GM19035 (cell line): ENCODE results near the gene EPHB1.

Experiments
- ATAC-seq: cut with Tn5 transposase; IDR thresholded peaks from one replicate; pipeline ENCODE4 v1.9.1; 2021; ENCODE audit not compliant: unreplicated experiment

The EPHB1 gene

DNA sequence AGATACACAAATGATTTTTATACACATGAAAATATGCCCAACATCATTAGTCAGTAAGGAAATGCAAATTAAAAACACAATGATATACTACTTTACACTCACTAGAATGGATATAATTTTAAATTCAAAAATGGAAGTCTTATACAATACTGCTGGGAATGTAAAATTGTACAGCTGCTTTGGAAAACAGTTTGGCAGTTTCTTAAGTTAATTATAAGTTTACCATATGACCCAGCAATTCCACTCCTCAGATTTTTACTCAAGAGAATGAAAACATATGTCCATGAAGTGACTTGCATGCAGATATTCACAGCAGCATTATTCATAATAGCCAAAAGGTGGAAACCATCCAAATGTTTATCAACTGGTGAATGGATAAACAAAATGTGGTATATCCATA lies 281.3 kb downstream of the EPHB1 start:
- no peak for ATAC-seq

DNA sequence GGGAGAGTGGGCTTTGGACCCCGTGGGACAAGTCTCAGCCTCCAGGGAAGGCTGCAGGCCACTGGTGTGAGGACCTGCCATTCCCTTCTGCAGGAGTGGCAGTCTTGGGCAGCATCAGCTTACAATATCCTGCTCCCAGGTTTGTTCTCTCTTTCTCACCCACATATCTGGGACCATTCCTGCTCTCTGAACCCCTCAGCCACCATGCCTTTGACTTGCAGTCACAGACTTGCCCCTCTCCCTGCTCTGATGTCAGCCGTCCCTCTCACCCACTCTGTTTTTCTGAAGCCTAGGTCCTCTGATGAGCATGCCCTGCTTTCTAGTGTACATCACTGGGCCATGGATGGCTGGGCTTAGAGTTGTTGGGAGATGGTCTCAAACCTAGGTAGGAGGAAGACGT lies 282.1 kb downstream of the EPHB1 start:
- no peak for ATAC-seq

DNA sequence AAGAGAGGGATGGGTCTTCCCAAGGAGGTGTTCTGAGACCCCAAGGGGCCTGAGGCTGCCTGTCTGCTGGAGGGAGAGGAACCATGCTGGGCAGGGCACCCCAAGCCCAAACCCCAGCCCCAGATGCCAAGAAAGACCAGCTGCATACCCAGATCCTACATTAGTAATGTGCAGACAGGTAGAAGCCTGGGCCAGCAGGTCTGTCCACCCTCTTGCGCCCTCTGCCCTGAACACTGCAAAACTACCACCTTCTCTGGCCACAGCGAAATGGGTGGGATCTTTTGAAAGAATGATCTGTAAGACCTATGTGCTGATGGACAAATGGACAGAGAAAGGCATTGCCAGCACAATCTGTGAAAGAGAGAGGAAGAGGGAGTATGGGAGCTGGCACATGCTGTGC lies 283.2 kb downstream of the EPHB1 start:
- no peak for ATAC-seq

DNA sequence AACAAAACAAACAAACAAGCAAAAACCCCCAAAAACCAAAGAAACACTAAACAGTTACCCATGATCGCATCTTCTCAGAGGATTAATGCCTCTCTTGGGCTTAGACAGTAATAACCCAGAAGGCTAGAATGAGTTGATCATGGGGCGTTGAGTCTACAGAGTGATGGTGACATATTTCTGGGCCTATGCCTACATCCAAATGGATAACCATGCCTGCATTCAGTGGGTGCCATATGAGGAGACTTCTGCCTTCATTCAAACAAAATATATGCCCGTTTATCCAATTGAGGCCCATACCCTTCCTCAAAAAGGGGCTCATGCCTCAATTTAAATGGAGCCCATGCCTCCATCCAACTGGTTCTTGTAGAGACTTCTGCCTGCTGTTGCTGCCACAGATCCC lies 284.0 kb downstream of the EPHB1 start:
- ATAC-seq = no peak

DNA sequence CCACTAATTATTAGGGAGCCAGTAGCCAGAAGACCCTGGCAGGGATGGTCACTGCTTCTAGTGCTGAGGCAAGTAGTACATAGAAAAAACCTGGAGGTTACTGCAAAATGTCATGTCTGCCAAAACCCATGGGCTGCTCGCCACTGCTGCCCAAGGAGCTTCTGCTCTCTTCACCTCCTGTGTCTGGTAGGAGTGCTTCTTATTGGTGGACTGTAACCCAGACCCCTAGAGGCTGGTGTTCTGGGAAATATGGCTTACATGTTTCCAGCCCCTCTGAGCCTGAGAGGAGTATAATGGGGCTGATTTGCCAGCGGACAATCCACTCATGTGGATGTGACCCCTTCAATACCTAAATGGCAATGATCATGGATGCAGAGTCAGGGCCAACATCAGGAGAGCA lies 286.4 kb downstream of the EPHB1 start:
- no peak for ATAC-seq

DNA sequence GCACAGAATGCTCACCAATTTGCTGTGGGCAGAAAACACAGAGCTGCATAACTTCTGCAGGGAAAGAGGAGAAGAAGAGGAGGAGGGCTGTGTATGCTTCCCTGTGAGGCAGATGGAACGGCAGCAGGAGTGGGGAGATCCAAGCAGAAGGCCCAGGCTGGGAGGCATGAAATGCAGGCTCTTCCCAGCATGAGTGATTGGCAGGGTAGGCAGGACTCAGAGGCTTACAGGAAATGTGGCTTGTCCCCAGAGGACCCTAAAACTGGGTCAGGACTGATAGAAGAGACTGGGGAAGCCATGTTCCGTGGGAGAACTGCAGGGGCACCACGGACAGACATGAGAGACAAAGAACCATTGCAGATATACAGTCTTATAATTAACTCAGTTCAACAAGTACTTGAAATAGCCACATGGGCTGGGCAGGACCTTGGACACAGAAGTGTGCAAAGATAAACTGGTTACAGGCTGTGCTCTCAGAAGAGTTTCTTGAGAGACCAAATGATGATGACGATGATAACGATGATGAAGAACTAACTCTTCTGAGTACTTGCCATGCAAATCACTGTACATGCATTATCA lies 286.9 kb downstream of the EPHB1 start:
- no peak for ATAC-seq

DNA sequence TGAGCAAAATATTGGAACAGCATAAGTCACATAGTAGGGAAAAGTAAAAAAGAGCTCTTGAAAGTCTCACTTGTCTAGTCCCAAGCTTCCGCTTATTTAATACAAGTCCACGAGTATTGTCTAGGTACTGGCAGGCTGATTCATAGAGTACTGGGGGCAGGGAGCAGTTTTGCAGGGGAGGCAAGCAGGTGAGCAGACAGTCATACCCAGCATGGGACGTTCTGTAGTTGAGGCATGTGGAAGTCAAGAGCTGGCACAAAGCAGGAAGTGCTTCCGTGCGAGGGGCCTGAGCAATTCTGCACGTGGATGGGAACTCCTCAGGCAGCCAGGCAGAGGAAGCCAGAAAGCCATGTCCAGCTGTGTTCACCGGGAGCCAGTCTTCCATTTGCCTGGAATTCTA lies 287.6 kb downstream of the EPHB1 start:
- ATAC-seq = no peak

DNA sequence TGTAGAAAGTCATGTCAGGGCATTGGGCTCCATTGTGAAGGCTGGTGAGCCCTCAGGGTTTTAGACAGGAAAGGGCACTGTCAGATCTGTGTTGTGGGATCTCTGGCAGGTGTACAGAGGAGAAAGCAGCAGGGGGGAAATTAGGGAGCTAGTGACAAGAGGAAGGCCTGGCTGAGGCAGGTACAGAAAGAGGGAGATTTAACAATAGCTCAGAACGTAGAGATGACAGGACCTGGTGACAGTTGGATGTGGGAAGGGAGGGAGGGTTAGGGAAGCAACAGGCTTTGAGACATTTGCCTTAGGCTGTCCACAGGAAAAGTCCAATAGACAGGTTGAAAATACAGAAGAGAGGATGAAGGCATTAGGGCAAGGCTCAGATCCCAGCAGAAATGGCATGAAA lies 288.1 kb downstream of the EPHB1 start:
- no peak for ATAC-seq

DNA sequence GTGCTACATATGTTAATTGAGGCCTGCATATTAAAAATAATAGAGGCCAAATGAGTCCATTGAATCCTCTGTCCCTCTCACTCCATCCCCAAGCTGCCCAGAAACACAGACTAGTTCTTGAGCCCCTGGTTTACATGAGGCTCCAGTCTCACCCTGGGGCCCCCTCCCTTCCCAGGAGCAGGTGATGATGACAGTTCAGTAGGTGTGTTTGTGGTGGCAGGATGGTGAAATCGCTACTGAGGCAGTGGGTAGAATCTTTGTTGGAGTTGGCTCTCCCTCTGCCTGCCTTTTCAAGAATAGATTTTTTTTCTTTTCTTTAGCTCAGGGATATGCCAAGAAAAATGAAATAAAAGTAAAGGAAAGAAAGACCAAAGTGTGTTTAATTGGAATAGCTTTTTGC lies 288.7 kb downstream of the EPHB1 start:
- no peak for ATAC-seq

DNA sequence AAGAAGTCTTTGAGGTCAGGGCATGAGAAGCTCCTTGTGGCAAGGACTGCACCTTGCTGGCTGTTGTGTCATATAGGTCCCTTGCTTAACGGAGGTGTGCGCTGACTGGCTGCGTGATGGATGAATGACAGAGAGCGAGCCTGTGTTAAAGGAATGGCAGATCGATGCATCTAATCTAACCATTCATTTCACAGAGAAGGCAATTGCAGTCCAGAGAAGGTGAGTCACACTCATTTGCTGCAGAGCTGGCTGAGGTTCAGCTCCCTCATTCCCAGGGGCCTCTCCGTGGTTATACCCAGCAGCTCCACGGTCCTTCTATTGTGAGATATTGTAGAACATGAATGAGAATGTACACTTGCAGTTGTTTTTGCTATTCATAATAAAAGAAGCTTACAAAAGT lies 289.3 kb downstream of the EPHB1 start:
- no peak for ATAC-seq

DNA sequence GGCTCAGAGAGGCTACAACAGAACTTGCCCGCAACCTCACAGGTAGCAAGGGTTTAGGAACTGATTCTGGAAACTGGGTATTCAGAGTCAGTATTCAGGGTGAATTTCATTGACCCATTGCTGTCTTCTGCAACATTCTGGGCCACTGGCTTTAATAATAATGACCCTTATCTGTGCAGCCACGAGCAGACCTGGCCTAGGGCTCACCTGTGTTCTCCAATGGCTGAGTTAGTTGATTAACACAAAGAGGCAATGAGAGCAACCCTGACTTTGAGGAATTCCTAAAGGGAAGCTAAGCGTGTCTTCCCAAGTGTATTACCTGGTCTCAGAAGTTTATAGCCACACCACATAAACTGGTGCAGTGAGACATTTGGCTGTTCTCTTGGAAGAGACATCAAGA lies 289.9 kb downstream of the EPHB1 start:
- no peak for ATAC-seq

DNA sequence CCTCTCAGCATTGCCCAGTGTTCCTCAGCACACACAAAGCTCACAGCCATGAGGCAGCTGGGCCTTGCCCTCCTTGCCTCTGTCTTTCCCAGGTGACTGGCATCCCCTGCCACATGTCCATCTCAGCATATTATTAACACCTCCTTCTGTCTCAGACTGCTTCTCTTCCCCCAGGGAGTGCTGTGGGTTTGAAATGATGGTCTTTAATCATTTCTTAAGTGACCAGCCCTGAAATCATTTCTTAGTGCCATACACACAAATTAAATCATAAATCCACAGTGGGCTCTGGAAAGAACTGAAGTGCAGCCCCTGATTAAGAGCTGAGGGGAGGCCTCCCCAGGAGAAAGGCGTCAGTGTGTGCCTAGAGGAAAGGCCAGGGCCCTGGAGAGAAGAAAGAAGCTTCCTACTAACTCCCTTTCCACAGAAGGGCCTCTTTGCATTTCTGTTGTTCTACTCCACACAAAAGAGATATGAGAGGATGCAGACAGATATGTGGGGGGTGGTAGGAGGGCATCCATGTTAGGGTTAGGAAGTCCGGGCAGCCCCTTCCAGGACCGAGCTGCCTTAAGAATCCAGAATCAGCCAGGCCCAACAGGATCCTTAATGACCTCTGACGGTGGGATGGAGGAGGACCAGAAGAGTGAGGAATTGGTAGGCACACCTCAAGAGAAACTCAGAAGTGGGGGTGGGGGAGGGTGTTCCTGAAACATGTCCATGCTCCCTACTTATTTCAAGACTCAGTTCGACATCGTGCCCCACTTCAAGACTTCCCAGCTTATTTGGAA lies 290.8 kb downstream of the EPHB1 start:
- no peak for ATAC-seq

DNA sequence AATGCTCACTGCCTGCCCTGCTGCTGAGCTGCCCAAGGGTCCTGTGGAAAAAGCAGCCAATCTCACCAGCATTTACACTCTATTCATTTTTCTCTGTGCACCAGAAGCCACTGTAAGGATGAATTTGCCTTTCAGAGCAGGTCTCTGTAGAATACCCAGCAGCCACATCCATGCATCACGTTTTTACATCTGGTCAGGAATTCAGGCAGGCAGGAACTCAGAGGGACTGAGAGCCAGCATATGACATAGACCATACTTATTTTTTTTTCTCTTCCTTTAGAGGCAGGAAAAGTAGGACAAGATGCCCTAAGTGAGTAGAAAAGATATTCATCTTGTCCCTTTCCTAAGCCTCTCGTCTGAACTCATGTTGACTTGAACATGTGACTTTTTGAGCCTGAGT lies 292.7 kb downstream of the EPHB1 start:
- no peak for ATAC-seq

DNA sequence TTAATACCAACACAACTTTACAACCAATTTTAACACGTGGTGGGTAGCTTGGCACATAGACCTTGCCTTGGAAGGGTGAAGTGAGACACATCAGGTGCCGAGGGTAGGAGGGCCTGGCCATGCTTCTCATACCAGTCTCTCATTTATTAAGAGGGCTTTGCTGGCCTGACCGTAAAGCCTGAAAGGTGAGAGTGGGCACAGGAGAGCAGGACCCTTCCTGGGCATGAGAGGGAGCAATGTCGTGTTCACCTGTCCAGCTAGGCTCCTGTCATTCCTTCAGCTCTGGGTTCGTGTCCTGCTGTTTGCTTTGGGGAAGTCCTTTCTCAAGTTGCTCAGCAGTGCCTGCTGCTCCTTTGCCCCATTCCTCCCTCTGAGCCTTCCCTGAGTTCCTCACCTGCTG lies 294.4 kb downstream of the EPHB1 start:
- ATAC-seq = no peak

DNA sequence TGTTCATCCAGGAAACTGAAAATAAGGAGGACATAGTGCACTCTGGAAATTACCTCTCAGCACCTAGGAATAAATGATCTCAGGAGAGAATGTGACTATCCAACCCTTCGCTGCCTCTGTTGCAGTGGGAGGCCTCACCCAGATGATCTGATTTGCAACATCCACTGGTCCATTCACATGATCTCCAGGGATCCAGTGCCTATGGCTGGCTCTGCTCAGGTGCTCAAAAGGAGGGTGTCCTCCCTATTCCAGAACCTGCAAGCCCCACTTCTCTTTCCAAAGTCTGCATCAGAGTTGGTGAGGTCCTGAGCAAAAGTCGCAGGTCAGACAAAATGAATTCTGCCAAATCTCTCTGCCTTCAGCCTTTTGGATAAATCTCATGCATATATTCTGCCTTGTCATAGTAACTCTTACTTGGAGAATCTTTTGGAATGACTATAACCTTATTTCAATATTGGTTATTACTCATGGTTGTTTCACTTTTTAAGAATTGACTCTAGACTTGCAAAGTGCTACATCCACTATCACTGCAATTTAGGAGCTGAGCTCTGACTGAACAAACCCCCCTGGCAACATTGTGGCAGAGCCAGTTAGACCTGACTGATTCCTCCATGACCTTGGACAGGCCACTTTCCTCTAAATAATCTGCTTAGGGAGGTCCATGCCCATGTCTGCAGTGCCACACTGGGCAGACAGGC lies 295.1 kb downstream of the EPHB1 start:
- ATAC-seq = no peak

DNA sequence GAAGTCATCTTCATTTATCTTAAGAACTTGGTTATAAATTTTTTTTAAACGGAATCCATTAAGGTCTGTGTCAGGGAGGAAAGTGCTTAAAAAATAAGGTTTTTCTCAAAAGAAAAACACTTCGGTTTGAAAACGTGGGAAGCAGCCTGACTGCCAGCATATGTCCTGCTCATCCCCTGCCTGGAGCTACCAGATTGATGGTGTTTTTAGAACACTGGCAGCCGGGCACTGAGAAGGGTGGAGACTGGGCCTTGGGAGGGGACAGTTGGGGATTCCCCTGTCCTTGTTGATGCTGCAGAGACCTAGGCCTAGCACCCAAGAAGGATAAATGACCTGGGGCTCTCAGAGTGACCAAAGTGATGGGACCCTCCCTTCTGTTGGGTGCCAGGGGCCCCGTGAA lies 296.9 kb downstream of the EPHB1 start:
- ATAC-seq = no peak

DNA sequence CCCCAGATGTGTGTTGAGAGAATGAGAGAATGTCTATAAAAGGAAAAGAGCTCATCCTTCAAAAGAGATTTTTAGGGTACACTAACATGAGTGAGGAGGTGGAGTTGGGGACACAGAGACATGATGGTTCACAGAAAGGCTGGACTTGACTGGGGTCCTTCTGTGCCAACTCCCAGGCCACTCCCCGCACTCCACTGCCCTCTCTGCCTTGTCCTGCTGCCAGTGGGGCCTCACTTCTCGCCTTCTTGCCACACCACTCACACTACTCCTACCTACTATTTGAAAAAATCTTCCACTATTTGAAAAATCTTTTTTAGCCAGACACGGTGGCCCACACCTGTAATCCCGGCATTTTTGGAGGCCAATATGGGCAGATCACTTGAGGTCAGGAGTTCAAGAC lies 298.1 kb downstream of the EPHB1 start:
- ATAC-seq = no peak

DNA sequence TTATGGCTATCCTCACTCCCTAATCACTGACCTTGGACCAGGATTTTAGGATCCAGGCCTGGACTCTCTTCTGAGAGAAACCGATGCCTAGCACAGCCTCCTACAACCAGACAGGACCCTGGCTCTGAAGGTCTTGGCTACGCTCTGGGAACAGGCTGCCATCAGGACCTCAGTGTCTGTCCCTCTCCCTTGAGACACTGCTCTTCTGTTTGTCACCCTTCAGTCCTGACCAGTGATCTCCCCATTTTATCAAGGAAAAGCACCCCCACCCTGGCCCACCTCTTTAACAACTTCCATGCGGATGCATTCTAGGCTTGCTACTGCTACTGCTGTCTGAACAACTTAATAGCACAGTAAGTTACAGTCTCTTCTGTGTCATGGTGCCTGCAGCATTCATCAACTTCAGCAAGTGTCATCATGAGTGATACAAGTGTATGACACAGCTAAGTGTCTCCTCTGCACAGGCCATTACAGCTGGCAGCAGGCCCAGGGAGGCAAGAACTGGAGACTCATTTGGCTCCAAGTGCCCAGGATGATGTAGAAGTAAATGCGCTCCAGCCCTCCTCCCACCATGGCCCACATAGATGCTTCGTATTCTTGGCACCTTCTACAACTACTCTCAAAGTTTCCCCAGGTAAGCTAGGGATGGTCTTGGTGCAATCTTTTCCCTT lies 302.4 kb downstream of the EPHB1 start:
- ATAC-seq = no peak

DNA sequence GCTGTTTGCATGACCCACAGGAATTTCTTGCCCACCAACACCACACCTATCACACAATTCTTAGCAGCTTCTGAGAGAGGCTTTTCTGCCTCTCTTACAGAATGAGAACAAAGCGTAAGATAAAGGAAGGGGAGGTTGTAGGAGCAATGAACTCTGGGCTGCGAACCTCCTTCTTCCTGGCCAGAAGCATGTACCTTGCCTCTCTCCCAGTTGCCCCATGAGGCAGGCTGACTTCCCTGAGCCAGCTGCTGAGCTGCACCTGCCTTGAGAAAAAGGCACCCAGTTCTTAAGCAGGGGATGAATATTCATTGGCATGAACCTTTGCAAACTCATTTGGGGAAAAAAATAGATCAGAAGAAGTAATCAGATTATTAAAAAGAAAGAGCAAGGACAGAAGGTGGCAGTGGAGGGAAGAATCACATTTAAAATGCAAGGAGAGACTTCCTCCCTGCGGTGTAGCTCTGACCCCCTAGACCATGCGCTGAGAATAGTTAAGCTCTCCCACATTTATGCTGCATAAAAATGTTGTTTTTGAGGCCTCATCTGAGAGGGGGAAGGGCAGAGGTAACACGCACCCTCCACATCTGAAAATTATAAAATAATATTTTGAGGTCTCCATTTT lies 304.8 kb downstream of the EPHB1 start:
- no peak for ATAC-seq

DNA sequence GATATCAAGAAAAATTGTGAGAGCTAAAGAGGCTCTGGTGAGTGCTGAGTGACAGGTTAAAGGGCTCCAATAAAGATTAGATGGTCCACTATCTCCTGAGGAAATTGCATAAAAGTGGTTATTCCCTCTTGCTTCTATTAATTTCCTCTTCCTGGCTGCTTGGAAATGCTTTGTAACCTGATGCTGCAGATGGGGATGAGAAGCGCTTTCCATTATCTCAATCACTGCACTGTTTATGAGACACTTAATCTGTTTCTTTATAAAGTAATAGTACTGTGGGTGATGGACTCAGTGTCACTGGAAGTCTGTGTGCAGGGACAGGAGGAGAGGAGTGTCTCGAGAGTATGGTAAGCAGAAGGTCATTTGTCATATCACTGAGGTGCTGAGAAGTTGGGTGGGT lies 305.3 kb downstream of the EPHB1 start:
- no peak for ATAC-seq

DNA sequence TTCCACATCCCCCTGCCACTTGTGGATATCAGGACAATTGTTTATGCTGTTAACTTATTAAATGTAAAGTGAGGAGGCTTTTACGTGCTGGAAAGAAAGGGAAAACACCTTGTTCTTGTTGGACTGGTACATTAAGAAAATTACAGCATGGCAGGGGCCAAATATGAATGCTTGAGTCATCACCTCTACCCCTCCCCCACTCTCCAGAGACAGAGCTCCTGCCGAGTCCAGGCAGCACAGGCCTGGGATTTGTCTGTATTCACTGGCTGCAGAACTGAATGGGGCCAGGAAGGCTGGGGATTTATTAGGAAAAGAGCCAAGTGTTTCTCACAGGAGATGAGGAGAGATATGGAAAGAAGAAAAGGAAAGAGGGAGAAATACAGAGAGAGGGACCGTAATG lies 308.9 kb downstream of the EPHB1 start:
- no peak for ATAC-seq
